Stomach (tissue), 4 donors: Measurements from ENCODE around the gene AUTS2.

Source experiments
- CTCF ChIP-seq, 7 experiments: fragments of 450-650 bp in 4 of 7; fragments of 200-600 bp in 3 of 7; sonication (generic) in 3 of 7; IDR thresholded peaks; one replicate each; pipeline ENCODE4 v1.5.1; 2016 to 2019; ENCODE audit warnings: antibody characterized with exemption in 7 of 7, control low read depth in 2 of 7, mild to moderate bottlenecking in 1 of 7
- EP300 ChIP-seq: sonication (generic); formaldehyde crosslinking; IDR thresholded peaks from one replicate; pipeline ENCODE4 v1.6.1; 2017; ENCODE audit warnings: antibody characterized with exemption
- POLR2A ChIP-seq, 4 donors: fragments of 450-650 bp; IDR thresholded peaks; one replicate each; pipeline ENCODE4 v1.6.1; 2016; ENCODE audit warnings: antibody characterized with exemption in 4 of 4, control low read depth in 2 of 4, mild to moderate bottlenecking in 1 of 4, moderate library complexity in 1 of 4
- POLR2AphosphoS5 ChIP-seq, 3 donors: sonication (generic); formaldehyde crosslinking; IDR thresholded peaks; one replicate each; pipeline ENCODE4 v1.6.1; 2016; ENCODE audit warnings: antibody characterized with exemption in 3 of 3

GRCh38 chr7:70599446-70600190 lies 1001.3 kb downstream of the AUTS2 start:
- no peak for TF ChIP-seq CTCF (IDR thresholded peaks at IDR 0.05)
- no peak for TF ChIP-seq POLR2AphosphoS5 (IDR thresholded peaks at IDR 0.05)
- TF ChIP-seq EP300, result no peak
- TF ChIP-seq POLR2A (IDR thresholded peaks at IDR 0.05), result no peak
